OCI-LY1 (cell line): Measurements from ENCODE around the gene MS4A6A.

Source experiments
- EZH2 ChIP-seq: fragments of 200-600 bp; sonication (generic), shearing (Covaris generic); IDR thresholded peaks from 2 replicates; pipeline ENCODE4 v1.8.0; 2017; ENCODE audit warnings: borderline replicate concordance, mixed run types, mild to moderate bottlenecking, antibody characterized with exemption, low read length, moderate library complexity, mixed read lengths
- TF ChIP-seq, protein P1 (sequence below): fragments of 200-600 bp; sonication (generic), shearing (Covaris generic); IDR thresholded peaks from 2 replicates; pipeline ENCODE4 v1.5.1; 2017; ENCODE audit warnings: mild to moderate bottlenecking, antibody characterized with exemption, low read length, moderate library complexity, mixed read lengths

GRCh38 chr11:60183591-60184205 lies 815 bp upstream of the MS4A6A start:
- no peak for TF ChIP-seq EZH2
- TF ChIP-seq, protein P1, sequence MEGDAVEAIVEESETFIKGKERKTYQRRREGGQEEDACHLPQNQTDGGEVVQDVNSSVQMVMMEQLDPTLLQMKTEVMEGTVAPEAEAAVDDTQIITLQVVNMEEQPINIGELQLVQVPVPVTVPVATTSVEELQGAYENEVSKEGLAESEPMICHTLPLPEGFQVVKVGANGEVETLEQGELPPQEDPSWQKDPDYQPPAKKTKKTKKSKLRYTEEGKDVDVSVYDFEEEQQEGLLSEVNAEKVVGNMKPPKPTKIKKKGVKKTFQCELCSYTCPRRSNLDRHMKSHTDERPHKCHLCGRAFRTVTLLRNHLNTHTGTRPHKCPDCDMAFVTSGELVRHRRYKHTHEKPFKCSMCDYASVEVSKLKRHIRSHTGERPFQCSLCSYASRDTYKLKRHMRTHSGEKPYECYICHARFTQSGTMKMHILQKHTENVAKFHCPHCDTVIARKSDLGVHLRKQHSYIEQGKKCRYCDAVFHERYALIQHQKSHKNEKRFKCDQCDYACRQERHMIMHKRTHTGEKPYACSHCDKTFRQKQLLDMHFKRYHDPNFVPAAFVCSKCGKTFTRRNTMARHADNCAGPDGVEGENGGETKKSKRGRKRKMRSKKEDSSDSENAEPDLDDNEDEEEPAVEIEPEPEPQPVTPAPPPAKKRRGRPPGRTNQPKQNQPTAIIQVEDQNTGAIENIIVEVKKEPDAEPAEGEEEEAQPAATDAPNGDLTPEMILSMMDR: no peak
